NCI-H446 treated with DMSO at 0.1 percent for 48 hours (cell line): ENCODE measurements around the gene TSTD2.
"Not testable (repeated sequence)": the region's sequence is repeated elsewhere in the genome, so short reads cannot be mapped to it uniquely, and the experiment has no call there.

Experiments used
- DNase-seq: peaks from one replicate; lab custom pipeline; 2025; lab: John Stamatoyannopoulos, UW

TSTD2 gene

GRCh38 chr9:97630591-97630990, 2.6 kb downstream of the TSTD2 start:
- no peak for DNase-seq

- DNase-seq: no peak
Measured at GRCh38 chr9:97629156-97629555, 4.0 kb downstream of the TSTD2 start.

- DNase-seq: no peak
Measured at GRCh38 chr9:97628668-97629067, 4.5 kb downstream of the TSTD2 start.

GRCh38 chr9:97627624-97628023, 5.5 kb downstream of the TSTD2 start:
- DNase-seq: no peak

DNA sequence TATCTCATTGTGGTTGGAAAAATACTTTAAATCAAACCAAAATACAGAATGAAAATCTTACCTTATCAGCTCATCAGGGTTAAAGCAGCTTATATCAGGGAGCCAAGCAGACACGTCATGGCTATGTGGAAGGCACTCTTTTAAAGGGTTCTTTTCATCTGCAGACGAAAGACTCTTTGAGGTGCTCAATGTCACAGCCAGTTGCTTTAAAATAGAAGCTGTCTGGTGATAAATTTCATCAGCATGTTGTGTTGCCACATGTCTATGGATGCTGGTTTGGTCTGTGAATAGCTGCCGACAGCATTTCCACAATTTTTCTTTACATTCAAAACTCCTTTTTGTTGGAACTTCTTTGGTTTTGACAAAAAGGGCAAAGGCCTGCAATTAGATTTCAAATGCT, 7.5 kb downstream of the TSTD2 start:
- DNase-seq: no peak

DNA sequence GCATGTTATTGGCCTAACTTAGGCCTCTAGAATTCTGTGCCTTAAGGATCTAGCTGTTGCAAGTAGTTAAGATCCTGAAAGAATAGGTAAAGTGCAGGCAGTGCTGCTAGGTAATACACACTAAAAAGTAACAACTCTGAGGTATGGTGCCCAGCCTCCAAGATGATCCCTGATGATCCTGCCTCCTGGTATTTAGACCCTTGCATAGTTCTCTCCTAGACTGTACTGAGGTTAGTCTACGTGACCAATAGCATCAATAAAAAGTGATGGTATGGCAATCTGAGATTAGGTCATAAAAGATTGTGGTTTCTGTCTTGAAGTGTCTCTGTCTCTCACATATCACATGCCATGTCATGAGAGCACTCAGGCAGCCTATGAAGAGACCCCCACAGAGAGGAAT, 9.2 kb downstream of the TSTD2 start:
- DNase-seq: no peak

- DNase-seq: not testable (repeated sequence)
Measured at GRCh38 chr9:97622483-97622882, 10.7 kb downstream of the TSTD2 start.

- DNase-seq: not testable (repeated sequence)
Measured at GRCh38 chr9:97620063-97620462, 13.1 kb downstream of the TSTD2 start.

DNA sequence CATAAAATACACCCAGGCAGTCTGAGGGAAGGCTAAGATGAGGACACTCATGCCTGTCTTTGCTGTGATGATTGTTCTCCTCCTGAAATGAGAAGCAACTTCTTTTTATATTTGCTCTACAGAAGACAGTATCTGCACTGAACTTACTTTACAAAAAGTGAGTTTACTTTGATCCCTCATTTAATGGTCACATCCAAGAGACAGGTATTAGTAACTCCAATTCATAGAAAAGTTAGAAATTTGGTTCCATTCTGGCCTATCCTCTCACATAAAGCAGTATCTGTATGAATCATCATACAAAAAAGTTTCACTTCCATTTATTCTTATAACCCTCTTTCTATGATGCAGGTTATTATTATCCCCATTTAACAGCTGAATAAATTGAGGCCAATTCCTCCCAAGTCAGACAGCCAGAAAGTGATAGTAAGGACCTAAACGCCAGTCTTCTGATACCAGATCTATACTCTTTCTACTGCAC, 15.2 kb downstream of the TSTD2 start:
- DNase-seq: no peak

GRCh38 chr9:97615439-97616072, 17.6 kb downstream of the TSTD2 start:
- DNase-seq: peak; percentile 19

- DNase-seq: no peak
Measured at GRCh38 chr9:97604901-97605645, 28.1 kb downstream of the TSTD2 start.

GRCh38 chr9:97602430-97602829, 30.7 kb downstream of the TSTD2 start:
- no peak for DNase-seq

DNA sequence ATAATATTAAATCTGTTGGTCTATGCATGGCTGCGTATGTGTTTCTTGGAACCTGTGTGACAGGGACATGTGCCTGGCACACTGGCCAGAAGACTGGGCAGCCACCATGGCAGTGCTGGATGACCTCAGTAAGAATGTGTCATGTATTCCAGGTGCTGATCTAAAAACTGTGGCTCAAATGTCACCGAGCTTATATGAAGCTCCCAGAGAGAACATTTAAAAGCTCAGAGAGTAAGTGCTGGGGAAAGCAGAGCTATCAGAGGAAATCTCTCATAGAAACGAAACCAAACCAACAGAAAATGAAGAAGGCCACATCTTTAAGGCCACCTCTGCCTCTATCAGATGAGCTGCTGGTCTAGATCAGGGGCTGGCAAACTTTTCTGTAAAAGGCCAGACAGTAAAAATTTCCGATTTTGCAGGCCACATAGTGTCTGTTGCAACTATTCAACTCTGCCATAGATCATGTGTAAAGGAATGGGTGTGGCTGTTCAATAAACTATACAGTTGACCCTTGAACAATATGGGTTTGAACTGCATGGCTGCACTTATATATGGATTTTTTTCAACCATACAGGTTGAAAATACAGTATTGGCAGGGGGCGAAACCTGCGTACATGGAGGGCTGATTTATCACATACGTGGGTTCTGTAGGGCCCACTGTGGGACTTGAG, 31.8 kb downstream of the TSTD2 start:
- no peak for DNase-seq

DNA sequence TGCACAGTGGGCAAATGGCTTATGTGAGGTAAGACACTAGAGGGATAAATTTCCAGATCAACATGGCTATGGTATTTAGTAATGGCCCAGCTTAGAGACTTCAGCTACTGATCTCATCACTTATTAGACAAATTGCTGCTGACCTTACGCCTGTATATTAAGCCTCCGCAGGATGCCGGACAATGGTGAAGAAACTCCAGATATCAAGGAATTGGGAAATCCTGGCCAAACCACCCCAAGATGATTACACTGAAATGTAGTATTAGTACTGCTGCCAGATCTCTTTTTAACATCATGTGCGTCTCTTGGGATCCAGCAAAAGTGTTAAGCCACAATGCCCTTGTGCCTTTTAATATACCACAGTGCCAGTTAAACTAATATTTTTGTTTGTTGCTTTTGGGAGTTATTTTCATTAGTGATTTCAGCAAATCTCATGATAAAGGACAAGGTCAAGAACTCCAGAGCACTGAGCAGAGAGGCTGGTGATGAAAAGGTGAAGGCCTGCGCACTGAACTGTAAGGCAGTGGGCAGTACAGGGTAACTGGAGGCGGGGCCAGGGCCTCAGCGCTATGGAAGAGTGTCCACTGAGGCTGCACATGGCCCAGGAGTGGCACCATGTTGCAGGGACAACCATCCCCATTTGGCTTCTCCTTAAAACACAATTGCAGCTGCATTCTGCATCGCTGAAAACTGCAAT, 32.5 kb downstream of the TSTD2 start:
- DNase-seq: no peak

GRCh38 chr9:97599314-97599846, 33.8 kb downstream of the TSTD2 start:
- DNase-seq: no peak

DNA sequence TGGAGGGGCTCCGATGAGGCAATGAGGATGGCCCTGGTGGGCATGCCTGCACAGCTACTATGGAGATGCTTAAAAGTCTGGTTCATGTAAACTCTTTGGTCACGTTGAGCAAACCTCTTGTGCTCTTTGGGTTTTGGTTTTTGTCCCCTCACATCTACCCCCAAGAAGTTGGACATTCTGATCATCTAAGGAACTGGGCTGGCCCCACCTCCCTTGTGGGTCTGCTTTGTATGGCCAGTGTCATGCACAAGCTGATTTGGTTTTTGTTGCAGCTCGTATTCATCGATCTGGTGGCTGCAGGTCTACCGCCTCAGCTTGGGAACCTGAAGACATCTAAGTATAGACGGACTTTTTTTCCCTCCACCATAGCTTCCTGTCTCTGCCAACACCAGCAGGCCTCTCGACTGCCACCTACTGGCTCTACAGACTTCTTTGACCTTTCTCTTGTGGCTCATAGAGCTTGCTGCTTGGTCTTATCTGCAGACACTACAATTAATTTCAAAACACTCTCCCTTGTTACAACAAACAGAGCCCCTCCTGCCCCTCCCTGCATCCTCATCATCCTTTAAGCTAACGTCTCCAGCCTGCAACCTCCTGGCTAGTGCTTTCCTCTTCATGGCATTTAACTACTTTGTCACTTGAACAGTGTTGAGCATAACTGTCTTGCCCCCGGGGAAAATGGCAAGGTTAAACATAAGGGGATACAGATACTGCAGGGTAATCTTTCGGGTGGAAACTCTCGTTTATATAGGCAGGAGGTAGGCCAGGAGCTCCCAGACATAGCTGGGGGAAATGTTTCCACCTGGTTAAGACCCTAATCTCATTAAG, 34.5 kb downstream of the TSTD2 start:
- peak; percentile 44 for DNase-seq

DNA sequence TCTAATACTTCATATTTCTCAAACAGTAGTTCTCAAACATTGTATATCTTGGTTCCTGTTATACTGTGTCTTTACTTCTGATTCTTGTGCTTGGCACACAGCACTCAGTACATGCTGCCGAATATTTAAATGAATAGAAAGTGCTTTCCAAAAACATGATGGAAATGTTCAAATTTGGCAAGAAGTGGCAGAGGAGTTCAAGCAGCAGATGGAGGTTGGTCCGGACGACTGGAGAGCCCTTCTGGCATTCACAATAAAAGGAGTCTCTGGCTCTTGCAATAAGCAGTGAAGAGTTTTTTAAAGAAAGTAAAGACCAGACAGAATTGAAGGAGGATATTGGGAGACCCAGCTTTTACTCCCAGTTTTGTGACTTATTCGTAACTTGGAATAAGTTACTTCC, 36.3 kb downstream of the TSTD2 start:
- peak; percentile 84 for DNase-seq

DNA sequence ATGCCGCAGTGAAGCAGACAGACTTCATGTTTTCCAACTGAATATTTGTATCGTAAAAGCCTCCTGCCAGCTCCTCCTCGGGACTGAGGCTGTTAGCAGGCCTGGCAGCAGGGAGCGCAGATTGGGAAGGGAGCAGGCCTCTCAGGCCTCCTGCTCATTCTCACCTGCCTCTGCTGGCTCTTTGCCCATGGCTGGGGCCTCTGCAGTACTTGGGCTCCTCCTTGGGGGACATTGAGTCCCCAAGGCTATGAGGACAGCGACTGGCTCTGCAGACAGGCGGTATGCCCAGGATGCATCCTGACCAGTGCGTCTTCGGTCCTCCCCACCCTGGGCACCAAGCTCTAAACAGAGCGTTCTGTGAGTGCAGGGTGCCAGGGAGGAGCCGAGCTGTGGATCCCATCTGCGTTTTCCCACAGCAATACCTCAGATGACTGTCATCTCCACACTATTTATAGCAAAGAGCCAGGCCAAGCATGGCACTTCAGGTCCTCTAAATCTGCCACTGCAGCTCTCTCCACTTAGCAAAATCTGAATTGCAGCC, 38.7 kb downstream of the TSTD2 start:
- DNase-seq: peak; percentile 57

- DNase-seq: peak; percentile 57
Measured at GRCh38 chr9:97593960-97594359, 39.2 kb downstream of the TSTD2 start.

- DNase-seq: no peak
Measured at GRCh38 chr9:97592126-97592525, 41.0 kb downstream of the TSTD2 start.

DNA sequence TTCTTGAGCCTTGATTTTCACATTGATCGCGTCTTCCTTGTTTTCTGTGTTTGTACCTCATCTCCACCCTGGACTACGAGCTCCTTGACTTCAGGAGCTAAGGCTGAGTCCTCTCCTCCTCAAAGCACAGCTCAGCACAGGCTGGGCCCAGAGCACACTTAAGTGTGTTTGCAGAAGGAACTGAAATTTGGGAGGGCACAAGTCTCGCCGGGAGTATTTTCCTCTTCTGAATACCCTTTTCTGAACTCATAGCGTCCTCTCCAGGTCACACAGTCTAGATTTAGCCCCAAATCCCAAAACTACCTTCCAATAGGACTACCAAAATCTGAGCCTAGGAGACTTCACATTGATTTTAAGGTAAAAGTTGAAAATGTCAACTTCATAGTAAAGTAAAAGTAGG, 41.6 kb downstream of the TSTD2 start:
- DNase-seq: no peak
